HUES48 (cell line): ENCODE data around the gene ARG1.

ENCODE experiments used
- H3K27ac ChIP-seq: one replicate; pipeline ENCODE4 v1.7.0; 2013; ENCODE audit warnings: low read depth, low read length, inconsistent platforms
- H3K27me3 ChIP-seq: 2 replicates; pipeline ENCODE4 v1.6.1; 2013; ENCODE audit warnings: mild to moderate bottlenecking, low read length; ENCODE audit not compliant: control insufficient read depth, insufficient read depth
- H3K36me3 ChIP-seq: 2 replicates; pipeline ENCODE4 v1.6.1; 2013; ENCODE audit warnings: low read length; ENCODE audit not compliant: control insufficient read depth, insufficient read depth
- H3K4me1 ChIP-seq: 2 replicates; pipeline ENCODE4 v1.6.1; 2013; ENCODE audit warnings: mild to moderate bottlenecking, low read length; ENCODE audit not compliant: control insufficient read depth, insufficient read depth
- H3K4me3 ChIP-seq: 2 replicates; pipeline ENCODE4 v1.5.1; 2013; ENCODE audit warnings: mild to moderate bottlenecking, low read depth, low read length
- H3K9ac ChIP-seq: 2 replicates; pipeline ENCODE4 v1.6.1; 2013; ENCODE audit warnings: mild to moderate bottlenecking, low read depth, low read length, moderate library complexity
- H3K9me3 ChIP-seq: 2 replicates; pipeline ENCODE4 v1.6.1; 2013; ENCODE audit warnings: low read length; ENCODE audit not compliant: control insufficient read depth, insufficient read depth

ARG1 gene

GRCh38 chr6:131586543-131586942 lies 13.5 kb downstream of the ARG1 start:
- no peak overlapping the region for H3K9ac ChIP-seq
- H3K9me3 ChIP-seq: no peaks in the 10 kb centered on the region
- no peaks in the 10 kb centered on the region for H3K27me3 ChIP-seq
- no peaks in the 10 kb centered on the region for H3K4me1 ChIP-seq
- no peak overlapping the region for H3K27ac ChIP-seq
- H3K4me3 ChIP-seq: no peak overlapping the region
- H3K36me3 ChIP-seq: peaks cover 68% of the 10 kb centered on the region

- H3K27me3 ChIP-seq: no peaks in the 10 kb centered on the region
- H3K36me3 ChIP-seq: peaks cover 73% of the 10 kb centered on the region
- H3K9me3 ChIP-seq: no peaks in the 10 kb centered on the region
- no peak overlapping the region for H3K27ac ChIP-seq
- no peak overlapping the region for H3K9ac ChIP-seq
- H3K4me3 ChIP-seq: no peak overlapping the region
- H3K4me1 ChIP-seq: no peaks in the 10 kb centered on the region
These were observed 14.9 kb downstream of the ARG1 start for GRCh38 chr6:131587909-131588308.

- H3K27ac ChIP-seq: no peak overlapping the region
- no peaks in the 10 kb centered on the region for H3K27me3 ChIP-seq
- no peaks in the 10 kb centered on the region for H3K4me1 ChIP-seq
- no peak overlapping the region for H3K4me3 ChIP-seq
- peaks cover 73% of the 10 kb centered on the region for H3K36me3 ChIP-seq
- H3K9me3 ChIP-seq: no peaks in the 10 kb centered on the region
- H3K9ac ChIP-seq: no peak overlapping the region
These were observed 15.6 kb downstream of the ARG1 start for GRCh38 chr6:131588643-131589042.

- no peak overlapping the region for H3K27ac ChIP-seq
- H3K9me3 ChIP-seq: no peaks in the 10 kb centered on the region
- peaks cover 90% of the 10 kb centered on the region for H3K36me3 ChIP-seq
- no peak overlapping the region for H3K4me3 ChIP-seq
- no peaks in the 10 kb centered on the region for H3K4me1 ChIP-seq
- H3K9ac ChIP-seq: no peak overlapping the region
- H3K27me3 ChIP-seq: no peaks in the 10 kb centered on the region
These were observed 19.9 kb downstream of the ARG1 start for GRCh38 chr6:131592935-131593334.

- no peak overlapping the region for H3K4me3 ChIP-seq
- no peaks in the 10 kb centered on the region for H3K27me3 ChIP-seq
- no peaks in the 10 kb centered on the region for H3K9me3 ChIP-seq
- H3K27ac ChIP-seq: no peak overlapping the region
- peaks cover 90% of the 10 kb centered on the region for H3K36me3 ChIP-seq
- H3K4me1 ChIP-seq: no peaks in the 10 kb centered on the region
- H3K9ac ChIP-seq: no peak overlapping the region
These were observed 21.0 kb downstream of the ARG1 start for GRCh38 chr6:131594074-131594473.

- no peak overlapping the region for H3K4me3 ChIP-seq
- no peaks in the 10 kb centered on the region for H3K4me1 ChIP-seq
- no peak overlapping the region for H3K9ac ChIP-seq
- H3K36me3 ChIP-seq: peaks cover 95% of the 10 kb centered on the region
- H3K27ac ChIP-seq: no peak overlapping the region
- H3K9me3 ChIP-seq: no peaks in the 10 kb centered on the region
- no peaks in the 10 kb centered on the region for H3K27me3 ChIP-seq
These were observed 24.4 kb downstream of the ARG1 start for GRCh38 chr6:131597446-131597845.

GRCh38 chr6:131600716-131601115 lies 27.7 kb downstream of the ARG1 start:
- no peaks in the 10 kb centered on the region for H3K27me3 ChIP-seq
- no peak overlapping the region for H3K4me3 ChIP-seq
- no peaks in the 10 kb centered on the region for H3K9me3 ChIP-seq
- no peaks in the 10 kb centered on the region for H3K4me1 ChIP-seq
- peaks cover 95% of the 10 kb centered on the region for H3K36me3 ChIP-seq
- no peak overlapping the region for H3K27ac ChIP-seq
- H3K9ac ChIP-seq: no peak overlapping the region

GRCh38 chr6:131602781-131603312 lies 29.8 kb downstream of the ARG1 start:
- Histone ChIP-seq H3K9me3 (no peaks in the 10 kb centered on the region), H3K27ac (no peak overlapping the region), H3K27me3 (no peaks in the 10 kb centered on the region), H3K4me1 (no peaks in the 10 kb centered on the region), H3K4me3 (no peak overlapping the region), H3K9ac (no peak overlapping the region), H3K36me3 (peaks cover 99% of the 10 kb centered on the region)

- H3K9me3 ChIP-seq: no peaks in the 10 kb centered on the region
- no peak overlapping the region for H3K4me3 ChIP-seq
- no peak overlapping the region for H3K9ac ChIP-seq
- no peaks in the 10 kb centered on the region for H3K27me3 ChIP-seq
- peaks cover 85% of the 10 kb centered on the region for H3K36me3 ChIP-seq
- H3K4me1 ChIP-seq: no peaks in the 10 kb centered on the region; the same call in 1 of the 2 replicates
- H3K27ac ChIP-seq: no peak overlapping the region
These were observed 40.4 kb downstream of the ARG1 start for GRCh38 chr6:131613296-131613925.

- Histone ChIP-seq H3K9ac (no peak overlapping the region), H3K36me3 (peaks cover 89% of the 10 kb centered on the region), H3K4me1 (no peaks in the 10 kb centered on the region; the same call in 1 of the 2 replicates), H3K27me3 (no peaks in the 10 kb centered on the region), H3K9me3 (no peaks in the 10 kb centered on the region), H3K4me3 (no peak overlapping the region), H3K27ac (no peak overlapping the region)
These were observed 42.2 kb downstream of the ARG1 start for GRCh38 chr6:131615275-131615674.

GRCh38 chr6:131627724-131628682 lies 55.0 kb downstream of the ARG1 start, which contains the start of gene MED23:
Gene MED23 (minus strand): TSS chr6:131628242. CDS start chr6:131628049, 193 bp downstream.
- peak within 1 kb of the TSS; percentile 91 for H3K4me3 ChIP-seq
- H3K27ac ChIP-seq: peak within 1 kb of the TSS; percentile 90
- H3K27me3 ChIP-seq: no peaks in the 10 kb centered on the region
- peak within 1 kb of the TSS; percentile 80 for H3K9ac ChIP-seq
- no peaks in the 10 kb centered on the region for H3K9me3 ChIP-seq
- peaks cover 24% of the 10 kb centered on the region for H3K36me3 ChIP-seq
- peaks cover 7% of the 10 kb centered on the region for H3K4me1 ChIP-seq
